Articular chondrocyte of knee joint (primary cell): ENCODE results near the gene FAM193B. TPM values are rescaled to one million over a fixed set of nuclear protein-coding genes. Genes with fewer than 3 reads are reported as not detected.

ENCODE experiments used
- total RNA-seq: library from RNA; depleted of rRNA; stranded (reverse); fragments of >200 nt; gene quantifications from 2 replicates; pipeline ENCODE4 v1.2.3, GENCODE V29; 2012

FAM193B gene
- 23.1 and 23.7 TPM in 2 replicates for total RNA-seq

GRCh38 chr5:177554474-177555111 is at the start of gene FAM193B:
Gene FAM193B (minus strand): TSS chr5:177554563. CDS start chr5:177554458, 105 bp downstream.

GRCh38 chr5:177599731-177600507 is 45.6 kb upstream of the FAM193B start, which contains the start of gene B4GALT7:
Gene B4GALT7 (plus strand): TSS chr5:177600132. CDS start chr5:177600211, 79 bp downstream.

GRCh38 chr5:177592010-177592834 is 37.9 kb upstream of the FAM193B start, which contains the start of gene TMED9:
Gene TMED9 (plus strand): TSS chr5:177592203. CDS start chr5:177592215, 12 bp downstream.

GRCh38 chr5:177516601-177517568 is 37.5 kb downstream of the FAM193B start, which contains the start of gene DDX41:
Gene DDX41 (minus strand): TSS chr5:177516961. CDS start chr5:177516945, 16 bp downstream.

GRCh38 chr5:177509381-177509951 is 44.9 kb downstream of the FAM193B start, which contains the start of gene DOK3:
Gene DOK3 (minus strand): TSS chr5:177509826. CDS start chr5:177509540, 286 bp downstream.

GRCh38 chr5:177497292-177498012 is 56.9 kb downstream of the FAM193B start, which contains the start of gene PDLIM7:
Gene PDLIM7 (minus strand): TSS chr5:177497604. CDS start chr5:177496512, 1,092 bp downstream.

GRCh38 chr5:177473443-177474001 is 80.8 kb downstream of the FAM193B start, which contains the start of gene DBN1:
Gene DBN1 (minus strand): TSS chr5:177473634. CDS start chr5:177473521, 113 bp downstream.

Other genes starting within 250 kb of the FAM193B start
- 5.7 and 9.5 TPM in 2 replicates for gene MXD3, start 242.7 kb downstream of the FAM193B start, total RNA-seq
- gene LMAN2, start 202.9 kb downstream of the FAM193B start, total RNA-seq = 275 and 291 TPM in 2 replicates
- gene RGS14, start 196.6 kb downstream of the FAM193B start, total RNA-seq = 2.6 and 5.4 TPM in 2 replicates
- gene SLC34A1, start 170.1 kb downstream of the FAM193B start, total RNA-seq = not detected in 2 replicates
- not detected in 2 replicates for gene PFN3, start 153.9 kb downstream of the FAM193B start, total RNA-seq
- gene F12, start 145.0 kb downstream of the FAM193B start, total RNA-seq = 0.26 TPM in 1 of 2 replicates, not detected in the other
- 11.5 and 12.8 TPM in 2 replicates for gene GRK6, start 127.9 kb downstream of the FAM193B start, total RNA-seq
- gene PRR7, start 107.7 kb downstream of the FAM193B start, total RNA-seq = 10.6 and 11.9 TPM in 2 replicates
- 64.5 and 74.5 TPM in 2 replicates for gene DBN1, start 80.9 kb downstream of the FAM193B start, total RNA-seq
- gene PDLIM7, start 57.0 kb downstream of the FAM193B start, total RNA-seq = 65.2 and 97.5 TPM in 2 replicates
- gene DOK3, start 44.7 kb downstream of the FAM193B start, total RNA-seq = 0.54 and 0.91 TPM in 2 replicates
- gene DDX41, start 37.6 kb downstream of the FAM193B start, total RNA-seq = 48.2 and 59.7 TPM in 2 replicates
- gene TMED9, start 37.6 kb upstream of the FAM193B start, total RNA-seq = 111 and 123 TPM in 2 replicates
- gene B4GALT7, start 45.6 kb upstream of the FAM193B start, total RNA-seq = 22.7 and 23.4 TPM in 2 replicates
- gene FAM153A, start 228.3 kb upstream of the FAM193B start, total RNA-seq = not detected in 2 replicates